Colonic mucosa (tissue), 4 donors: ENCODE measurements around the gene RAP1B. TPM values are rescaled to one million over a fixed set of nuclear protein-coding genes. Genes with fewer than 3 reads are reported as not detected.
A peak's percentile ranks its signal among the peaks of the same experiment; 100 is the strongest.

Experiments used
- DNase-seq: peaks from one replicate; pipeline ENCODE4 v3.0.0-alpha.2; 2020
- H3K27ac ChIP-seq: fragments of 200-600 bp; one replicate; pipeline ENCODE4 v1.8.0; 2021
- H3K27me3 ChIP-seq: fragments of 200-600 bp; one replicate; pipeline ENCODE4 v1.8.0; 2021
- H3K36me3 ChIP-seq: fragments of 200-600 bp; one replicate; pipeline ENCODE4 v1.8.0; 2021
- H3K4me1 ChIP-seq: fragments of 200-600 bp; one replicate; pipeline ENCODE4 v1.8.0; 2021; ENCODE audit warnings: mild to moderate bottlenecking
- H3K4me3 ChIP-seq: fragments of 200-600 bp; one replicate; pipeline ENCODE4 v1.8.0; 2021
- H3K9ac ChIP-seq, 2 donors: one replicate each; pipeline ENCODE4 v1.7.0; 2013; ENCODE audit warnings: control low read depth in 2 of 2, low read depth in 2 of 2, low read length in 2 of 2
- H3K9me3 ChIP-seq: fragments of 200-600 bp; one replicate; pipeline ENCODE4 v1.8.0; 2021
- intact Hi-C: fragments of 100-400 bp; cut with DNase I; formaldehyde crosslinking; loops from one replicate; pipeline ENCODE4 v1.14.1; 2022
- total RNA-seq, 2 donors: library from RNA; stranded (reverse); fragmentation: NEBNext Ultra II Directional in 1 of 2; extraction: Animal tissue kit (Norgen Biotek cat#: 25700) in 1 of 2; gene quantifications; one replicate each; pipeline ENCODE4 v1.2.1, GENCODE V29; 2021
- TF ChIP-seq, protein P1 (sequence below): fragments of 200-600 bp; IDR thresholded peaks from one replicate; pipeline ENCODE4 v1.8.0; 2022; ENCODE audit warnings: antibody characterized with exemption, mild to moderate bottlenecking
- donor health status: healthy.
- donor health status: DM: no; HTN: no; CAD: no.
- donor health status: DM: no; HTN: no; CAD: no.

The RAP1B gene
- 100 to 1,000 TPM; 112 to 198 TPM for total RNA-seq

DNA sequence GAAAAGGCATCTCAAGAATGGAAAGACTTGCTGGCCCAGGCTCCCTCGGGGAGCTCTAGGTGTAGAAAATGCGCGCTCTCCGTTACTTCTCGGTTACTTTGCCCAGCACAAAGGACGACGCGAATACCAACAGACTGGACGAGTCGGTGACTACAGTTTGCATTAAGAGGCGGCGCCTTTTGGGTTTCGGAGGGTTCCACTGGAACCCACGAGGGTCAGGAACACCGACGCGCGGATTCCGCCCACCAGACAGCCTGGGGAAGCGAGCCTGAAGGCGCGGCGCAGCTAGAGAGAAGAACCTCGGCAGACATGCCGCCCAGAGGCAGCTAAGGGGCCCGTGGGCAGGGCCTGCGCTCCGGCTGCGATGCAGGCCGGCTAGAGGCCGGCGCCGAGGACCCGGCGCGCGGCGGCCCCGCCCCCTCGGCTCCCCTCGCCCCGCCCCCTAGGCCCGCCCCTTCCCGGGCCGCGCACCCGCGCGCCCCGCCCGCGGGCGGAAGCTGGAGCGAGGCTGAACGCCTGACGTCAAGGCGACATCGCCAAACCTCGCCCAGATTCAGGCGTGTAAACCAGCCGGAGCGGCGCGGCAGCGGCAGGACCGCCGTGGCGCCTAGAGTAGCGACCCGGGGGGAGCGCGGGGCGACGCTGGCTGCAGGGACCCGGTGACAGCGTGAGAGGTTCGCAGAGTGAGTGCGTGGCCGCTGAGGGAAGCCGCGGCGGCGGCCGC, at the start of gene RAP1B:
Gene RAP1B, plus strand, starts transcription at position 530 of the 724 bp plus-strand sequence. CDS start 37,826 bp downstream, outside the sequence.
- H3K27ac ChIP-seq: peak within 1 kb of the TSS; percentile 96
- H3K36me3 ChIP-seq: no peaks in the 10 kb centered on the region
- H3K9ac ChIP-seq: peak within 1 kb of the TSS; percentile 91 to 96
- peak within 1 kb of the TSS; percentile 53 for H3K4me3 ChIP-seq
- no peaks in the 10 kb centered on the region for H3K27me3 ChIP-seq
- intact Hi-C loops: no loop called here
- DNase-seq: peak; percentile 89
- no peaks in the 10 kb centered on the region for H3K9me3 ChIP-seq
- peaks cover 15% of the 10 kb centered on the region for H3K4me1 ChIP-seq
- TF ChIP-seq, protein P1, sequence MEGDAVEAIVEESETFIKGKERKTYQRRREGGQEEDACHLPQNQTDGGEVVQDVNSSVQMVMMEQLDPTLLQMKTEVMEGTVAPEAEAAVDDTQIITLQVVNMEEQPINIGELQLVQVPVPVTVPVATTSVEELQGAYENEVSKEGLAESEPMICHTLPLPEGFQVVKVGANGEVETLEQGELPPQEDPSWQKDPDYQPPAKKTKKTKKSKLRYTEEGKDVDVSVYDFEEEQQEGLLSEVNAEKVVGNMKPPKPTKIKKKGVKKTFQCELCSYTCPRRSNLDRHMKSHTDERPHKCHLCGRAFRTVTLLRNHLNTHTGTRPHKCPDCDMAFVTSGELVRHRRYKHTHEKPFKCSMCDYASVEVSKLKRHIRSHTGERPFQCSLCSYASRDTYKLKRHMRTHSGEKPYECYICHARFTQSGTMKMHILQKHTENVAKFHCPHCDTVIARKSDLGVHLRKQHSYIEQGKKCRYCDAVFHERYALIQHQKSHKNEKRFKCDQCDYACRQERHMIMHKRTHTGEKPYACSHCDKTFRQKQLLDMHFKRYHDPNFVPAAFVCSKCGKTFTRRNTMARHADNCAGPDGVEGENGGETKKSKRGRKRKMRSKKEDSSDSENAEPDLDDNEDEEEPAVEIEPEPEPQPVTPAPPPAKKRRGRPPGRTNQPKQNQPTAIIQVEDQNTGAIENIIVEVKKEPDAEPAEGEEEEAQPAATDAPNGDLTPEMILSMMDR: no peak

DNA sequence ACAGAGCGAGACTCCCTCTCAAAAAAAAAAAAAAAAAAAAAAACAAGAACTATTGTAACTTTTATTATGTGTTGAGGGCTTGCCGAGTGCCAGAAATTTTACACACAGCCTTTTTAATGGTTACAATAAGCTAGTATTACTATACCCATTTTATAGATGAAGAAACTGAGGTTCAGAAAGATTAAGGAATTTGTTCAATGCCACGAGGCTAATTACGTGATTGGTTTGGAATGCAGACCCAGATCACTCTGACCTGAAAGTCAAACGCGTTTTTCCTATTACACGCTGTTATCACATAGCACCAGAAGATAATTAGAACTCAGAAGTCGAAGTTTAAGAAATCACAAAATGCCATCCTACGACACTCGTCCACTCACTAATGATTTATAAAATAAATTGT, 48.9 kb upstream of the RAP1B start:
- Histone ChIP-seq H3K27ac (no peak overlapping the region), H3K27me3 (no peaks in the 10 kb centered on the region), H3K4me3 (no peak overlapping the region), H3K4me1 (no peaks in the 10 kb centered on the region), H3K9ac (no peak overlapping the region), H3K9me3 (no peaks in the 10 kb centered on the region), H3K36me3 (no peaks in the 10 kb centered on the region)
- TF ChIP-seq, protein P1: no peak
- intact Hi-C loops: no loop called here
- no peak for DNase-seq

DNA sequence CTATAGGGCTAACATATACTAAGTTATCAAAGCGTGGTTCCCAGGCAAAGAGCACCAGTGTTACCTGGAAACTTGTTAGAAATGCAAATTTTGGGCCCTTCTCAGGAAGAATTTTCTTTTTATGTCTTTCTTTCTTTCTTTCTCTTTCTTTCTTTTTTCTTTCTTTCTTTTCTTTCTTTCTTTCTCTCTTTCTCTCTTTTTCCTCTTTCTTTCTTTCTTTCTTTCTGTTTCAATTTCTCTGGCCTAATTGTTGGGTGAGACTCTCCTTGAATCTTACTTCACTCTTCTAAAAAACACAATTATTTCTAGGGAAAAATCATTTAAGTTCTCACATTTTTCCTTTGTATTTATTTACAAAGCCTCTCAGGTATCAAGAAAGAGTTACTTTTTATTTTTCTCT, 46.5 kb upstream of the RAP1B start:
- Histone ChIP-seq H3K4me1 (no peaks in the 10 kb centered on the region), H3K27me3 (no peaks in the 10 kb centered on the region), H3K4me3 (no peak overlapping the region), H3K9me3 (no peaks in the 10 kb centered on the region), H3K9ac (no peak overlapping the region), H3K36me3 (no peaks in the 10 kb centered on the region), H3K27ac (no peak overlapping the region)
- TF ChIP-seq, protein P1: no peak
- DNase-seq: no peak
- intact Hi-C loops: no loop called here

DNA sequence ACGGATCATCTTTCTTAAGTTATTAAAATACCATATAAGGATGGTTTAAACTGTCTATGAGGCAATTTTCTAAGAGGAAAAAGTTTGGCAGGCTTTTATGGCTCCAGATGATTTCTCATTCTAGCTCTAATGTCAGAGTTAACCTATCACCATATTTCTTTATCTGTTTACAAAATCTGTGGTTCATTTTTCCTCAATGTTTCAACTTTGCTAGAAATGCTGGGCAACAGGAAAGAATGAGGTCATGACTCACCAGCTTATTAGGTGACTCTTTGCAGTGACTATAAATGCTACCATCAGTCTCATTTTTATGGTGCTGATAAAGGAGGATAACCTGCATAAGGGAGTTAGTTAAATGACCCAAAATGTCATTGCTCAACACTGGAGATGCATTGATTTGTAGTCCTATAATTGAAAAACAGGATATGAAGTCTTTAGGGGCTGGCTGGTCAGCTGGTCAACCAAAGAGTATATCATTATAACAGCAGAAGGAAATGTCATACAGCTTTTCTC, 45.3 kb upstream of the RAP1B start:
- H3K27me3 ChIP-seq: no peaks in the 10 kb centered on the region
- intact Hi-C loops: no loop called here
- no peak overlapping the region for H3K27ac ChIP-seq
- no peak overlapping the region for H3K9ac ChIP-seq
- no peak for DNase-seq
- no peaks in the 10 kb centered on the region for H3K4me1 ChIP-seq
- no peak overlapping the region for H3K4me3 ChIP-seq
- H3K36me3 ChIP-seq: no peaks in the 10 kb centered on the region
- TF ChIP-seq, protein P1: no peak
- no peaks in the 10 kb centered on the region for H3K9me3 ChIP-seq

DNA sequence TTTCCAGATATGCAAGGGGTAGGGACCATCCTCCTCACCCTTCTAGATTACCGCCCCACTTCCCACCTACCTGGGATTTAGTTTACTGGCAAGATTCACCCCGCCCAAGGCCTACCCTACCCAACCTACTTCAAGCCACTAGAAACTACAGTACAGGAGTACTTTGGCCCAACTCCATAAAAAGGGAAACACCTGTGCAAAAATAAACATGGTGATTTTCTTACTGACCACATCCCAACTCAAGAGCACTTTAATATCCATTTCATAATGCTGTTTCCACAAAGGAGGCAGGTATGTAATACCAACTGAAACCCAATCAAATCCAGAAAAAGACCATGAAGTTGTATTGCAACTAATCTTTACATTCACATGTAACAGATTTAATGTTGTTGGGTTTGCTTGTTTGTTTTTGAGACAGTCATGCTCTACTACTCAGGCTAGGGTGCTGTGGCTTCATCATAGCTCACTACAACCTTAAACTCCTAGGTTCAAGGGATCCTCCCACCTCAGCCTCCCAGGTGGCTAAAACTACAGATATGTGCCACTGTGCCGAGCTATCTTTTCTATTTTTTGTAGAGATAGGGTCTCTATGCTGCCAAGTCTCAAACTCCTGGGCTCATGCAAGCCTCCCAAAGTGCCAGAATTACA, 41.7 kb upstream of the RAP1B start:
- Histone ChIP-seq H3K4me3 (no peak overlapping the region), H3K9me3 (no peaks in the 10 kb centered on the region), H3K9ac (no peak overlapping the region), H3K27me3 (no peaks in the 10 kb centered on the region), H3K4me1 (no peaks in the 10 kb centered on the region), H3K27ac (no peak overlapping the region), H3K36me3 (no peaks in the 10 kb centered on the region)
- intact Hi-C loops: no loop called here
- TF ChIP-seq, protein P1: no peak
- peak; percentile 48 for DNase-seq
